IMR-90 (cell line): ENCODE results near the gene LRRC8C. TPM values are rescaled to one million over a fixed set of nuclear protein-coding genes. Genes with fewer than 3 reads are reported as not detected.

ENCODE experiments used
- ATAC-seq: fragments of 200-7000 bp; cut with Tn5 transposase; 2 replicates; pipeline ENCODE4 v1.9.1; 2020; ENCODE audit warnings: low read depth, mild to moderate bottlenecking, moderate library complexity
- BruUV-seq: library from RNA; stranded (reverse); fragments of 400-500 nt; replicated peaks from 2 replicates; lab custom pipeline; 2021; lab: Mats Ljungman, UMichigan
- CTCF ChIA-PET: fragments of 300-600 bp; formaldehyde crosslinking; extraction: SDS; loops from one replicate; lab custom pipeline; 2021; ENCODE audit warnings: antibody characterized with exemption; lab: Yijun Ruan, JAX
- POLR2A ChIA-PET: fragments of 300-600 bp; sonication (Branson Sonifier 250); formaldehyde crosslinking; loops from one replicate; lab custom pipeline; 2022; ENCODE audit warnings: antibody characterized with exemption; ENCODE audit not compliant: unreplicated experiment; lab: Charles Lee
- DNase-seq: peaks from one replicate; pipeline ENCODE4 v3.0.0; 2013
- H2AFZ ChIP-seq: replicated peaks from 2 replicates; pipeline ENCODE3; 2013; ENCODE audit warnings: low read length, mild to moderate bottlenecking; ENCODE audit not compliant: poor library complexity
- H2AK5ac ChIP-seq: 2 replicates; pipeline ENCODE4 v1.6.1; 2013; ENCODE audit warnings: low read depth, low read length, inconsistent platforms
- H2AK9ac ChIP-seq: replicated peaks from 2 replicates; pipeline ENCODE3; 2013; ENCODE audit warnings: mild to moderate bottlenecking, low read depth, low read length, moderate library complexity; ENCODE audit not compliant: poor library complexity
- H2BK120ac ChIP-seq: 2 replicates; pipeline ENCODE4 v1.6.1; 2013; ENCODE audit warnings: low read depth, low read length, inconsistent platforms
- H2BK15ac ChIP-seq: 3 replicates; pipeline ENCODE4 v1.6.1; 2013; ENCODE audit warnings: low read depth, low read length, inconsistent platforms
- H2BK20ac ChIP-seq: 2 replicates; pipeline ENCODE4 v1.6.1; 2013; ENCODE audit warnings: low read depth, mild to moderate bottlenecking, inconsistent platforms, low read length, moderate library complexity
- H2BK5ac ChIP-seq: 2 replicates; pipeline ENCODE4 v1.6.1; 2013; ENCODE audit warnings: mild to moderate bottlenecking, low read depth, low read length, inconsistent platforms; ENCODE audit not compliant: poor library complexity, severe bottlenecking
- H3K14ac ChIP-seq: replicated peaks from 2 replicates; pipeline ENCODE4 v1.6.1; 2013; ENCODE audit warnings: low read depth, low read length, inconsistent platforms
- H3K18ac ChIP-seq: 2 replicates; pipeline ENCODE4 v1.6.1; 2013; ENCODE audit warnings: low read depth, low read length, control low read depth
- H3K23ac ChIP-seq: 2 replicates; pipeline ENCODE4 v1.6.1; 2013; ENCODE audit warnings: low read depth, low read length, inconsistent platforms
- H3K27ac ChIP-seq: 2 replicates; pipeline ENCODE4 v1.5.1; 2013; ENCODE audit warnings: mild to moderate bottlenecking, control low read depth, low read length; ENCODE audit not compliant: insufficient read depth
- H3K27me3 ChIP-seq: 2 replicates; pipeline ENCODE4 v1.6.1; 2013; ENCODE audit warnings: low read length; ENCODE audit not compliant: control insufficient read depth, insufficient read depth
- H3K36me3 ChIP-seq: 2 replicates; pipeline ENCODE4 v1.6.1; 2013; ENCODE audit warnings: low read length, mixed read lengths; ENCODE audit not compliant: control insufficient read depth, insufficient read depth
- H3K4ac ChIP-seq: 2 replicates; pipeline ENCODE4 v1.6.1; 2013; ENCODE audit warnings: low read depth, low read length, inconsistent platforms
- H3K4me1 ChIP-seq: 2 replicates; pipeline ENCODE4 v1.6.1; 2013; ENCODE audit warnings: low read length, mixed read lengths; ENCODE audit not compliant: control insufficient read depth, insufficient read depth
- H3K4me2 ChIP-seq: 2 replicates; pipeline ENCODE4 v1.6.1; 2013; ENCODE audit warnings: low read depth, mild to moderate bottlenecking, control low read depth, low read length, moderate library complexity
- H3K4me3 ChIP-seq: 2 replicates; pipeline ENCODE4 v1.5.1; 2013; ENCODE audit warnings: low read depth, mild to moderate bottlenecking, control low read depth, low read length, moderate library complexity; ENCODE audit not compliant: insufficient read depth
- H3K56ac ChIP-seq: 2 replicates; pipeline ENCODE4 v1.6.1; 2013; ENCODE audit warnings: low read length, inconsistent platforms; ENCODE audit not compliant: insufficient read depth; ENCODE audit errors: extremely low read depth
- H3K79me1 ChIP-seq, 2 experiments: 2 replicates each; pipeline ENCODE4 v1.6.1; 2013; ENCODE audit warnings: low read length in 2 of 2, inconsistent platforms in 1 of 2, low read depth in 1 of 2
- H3K9ac ChIP-seq: 2 replicates; pipeline ENCODE4 v1.6.1; 2013; ENCODE audit warnings: low read depth, low read length, control low read depth
- H3K9me1 ChIP-seq: 2 replicates; pipeline ENCODE4 v1.6.1; 2013; ENCODE audit warnings: low read length, inconsistent platforms; ENCODE audit not compliant: insufficient read depth
- H3K9me3 ChIP-seq: 2 replicates; pipeline ENCODE4 v1.6.1; 2013; ENCODE audit warnings: low read length; ENCODE audit not compliant: control insufficient read depth, insufficient read depth
- H4K20me1 ChIP-seq: 2 replicates; pipeline ENCODE4 v1.6.1; 2013; ENCODE audit warnings: low read length, inconsistent platforms; ENCODE audit not compliant: insufficient read depth
- H4K5ac ChIP-seq: 2 replicates; pipeline ENCODE4 v1.6.1; 2013; ENCODE audit warnings: mild to moderate bottlenecking, low read depth, low read length, control low read depth
- H4K8ac ChIP-seq, 2 experiments: 2 replicates each; pipeline ENCODE4 v1.6.1; 2013; ENCODE audit warnings: low read depth in 2 of 2, low read length in 2 of 2, control low read depth in 1 of 2, inconsistent platforms in 1 of 2
- H4K91ac ChIP-seq: 2 replicates; pipeline ENCODE4 v1.6.1; 2013; ENCODE audit warnings: low read depth, low read length, inconsistent platforms; ENCODE audit not compliant: insufficient read depth
- BHLHE40 ChIP-seq: fragments of 150-350 bp; IDR thresholded peaks from 2 replicates; pipeline ENCODE4 v1.6.1; 2016; ENCODE audit warnings: mild to moderate bottlenecking, low read depth, low read length
- CEBPB ChIP-seq: IDR thresholded peaks from 2 replicates; pipeline ENCODE4 v1.6.1; 2012; ENCODE audit warnings: low read depth, low read length, improper control_type of control experiment
- CTCF ChIP-seq: conservative IDR thresholded peaks from 2 replicates; pipeline ENCODE4 v1.5.1; 2012; ENCODE audit warnings: mild to moderate bottlenecking, low read depth, low read length, improper control_type of control experiment
- ELK1 ChIP-seq: fragments of 150-350 bp; IDR thresholded peaks from 2 replicates; pipeline ENCODE4 v1.6.1; 2016; ENCODE audit warnings: low read depth, mild to moderate bottlenecking, low read length, moderate library complexity, borderline replicate concordance
- FOS ChIP-seq: fragments of 150-350 bp; IDR thresholded peaks from 2 replicates; pipeline ENCODE4 v1.6.1; 2016; ENCODE audit warnings: low read depth, low read length
- MAFK ChIP-seq: IDR thresholded peaks from 2 replicates; pipeline ENCODE4 v1.6.1; 2012; ENCODE audit warnings: low read depth, low read length, improper control_type of control experiment
- MAZ ChIP-seq: IDR thresholded peaks from 2 replicates; pipeline ENCODE4 v1.6.1; 2012; ENCODE audit warnings: low read depth, mild to moderate bottlenecking, low read length, improper control_type of control experiment, moderate library complexity, borderline replicate concordance
- MXI1 ChIP-seq: IDR thresholded peaks from 2 replicates; pipeline ENCODE4 v1.6.1; 2012; ENCODE audit warnings: low read depth, mild to moderate bottlenecking, low read length, moderate library complexity, borderline replicate concordance
- NFE2L2 ChIP-seq: fragments of 150-350 bp; IDR thresholded peaks from 2 replicates; pipeline ENCODE4 v1.6.1; 2016; ENCODE audit warnings: low read depth, mild to moderate bottlenecking, low read length
- POLR2A ChIP-seq: IDR thresholded peaks from 2 replicates; pipeline ENCODE4 v1.6.1; 2012; ENCODE audit warnings: mild to moderate bottlenecking, low read depth, low read length
- RAD21 ChIP-seq: IDR thresholded peaks from 2 replicates; pipeline ENCODE4 v1.6.1; 2012; ENCODE audit warnings: low read length, improper control_type of control experiment
- RCOR1 ChIP-seq: IDR thresholded peaks from 2 replicates; pipeline ENCODE4 v1.6.1; 2012; ENCODE audit warnings: mild to moderate bottlenecking, low read length, improper control_type of control experiment; ENCODE audit not compliant: insufficient replicate concordance
- RFX5 ChIP-seq: IDR thresholded peaks from 2 replicates; pipeline ENCODE4 v1.8.0; 2012; ENCODE audit warnings: low read depth, mild to moderate bottlenecking, low read length, moderate library complexity
- WGBS, 2 experiments: methylation state at CpG; one replicate each; pipeline versions ENCODE4 v1.1.5 to v1.1.7; 2013; ENCODE audit warnings: missing lambda C conversion rate in 2 of 2; ENCODE audit not compliant: insufficient read length in 1 of 2; ENCODE audit errors: extremely low coverage in 2 of 2; 5-methylcytosine and 5-hydroxymethylcytosine counted together
- dilution Hi-C: fragments of 300-500 bp; cut with HindIII; formaldehyde crosslinking; loops from one replicate; pipeline ENCODE4 v1.14.3; 2018; ENCODE audit warnings: low sequenced_read_pairs; ENCODE audit not compliant: unreplicated experiment
- in situ Hi-C: fragments of 300-500 bp; cut with MboI; formaldehyde crosslinking; loops from 3 replicates; pipeline ENCODE4 v1.14.3; 2019; ENCODE audit warnings: low sequenced_read_pairs, inconsistent platforms, mixed read lengths
- intact Hi-C: fragments of 100-400 bp; cut with micrococcal nuclease; formaldehyde crosslinking; loops from 2 replicates; pipeline ENCODE4 v1.10.0; 2022
- polyA plus RNA-seq, 3 experiments: library from polyadenylated mRNA; depleted of rRNA; stranded (reverse); fragments of >200 nt; gene quantifications; 2 replicates each; pipeline ENCODE4 v1.2.3, GENCODE V29; 2012; ENCODE audit warnings: low replicate concordance in 1 of 3
- total RNA-seq: library from RNA; depleted of rRNA; stranded (reverse); fragments of >200 nt; gene quantifications from 2 replicates; pipeline ENCODE4 v1.2.3, GENCODE V29; 2012
- TF ChIP-seq, protein P1 (sequence below): fragments of 150-350 bp; IDR thresholded peaks from 2 replicates; pipeline ENCODE4 v1.6.1; 2017; ENCODE audit warnings: mild to moderate bottlenecking, antibody characterized with exemption, low read length, low read depth

The LRRC8C gene
- total and polyA plus RNA-seq, 2 of the 4 experiments (the other 2 are of a cell fraction) = 6.5 to 12.9 TPM

DNA sequence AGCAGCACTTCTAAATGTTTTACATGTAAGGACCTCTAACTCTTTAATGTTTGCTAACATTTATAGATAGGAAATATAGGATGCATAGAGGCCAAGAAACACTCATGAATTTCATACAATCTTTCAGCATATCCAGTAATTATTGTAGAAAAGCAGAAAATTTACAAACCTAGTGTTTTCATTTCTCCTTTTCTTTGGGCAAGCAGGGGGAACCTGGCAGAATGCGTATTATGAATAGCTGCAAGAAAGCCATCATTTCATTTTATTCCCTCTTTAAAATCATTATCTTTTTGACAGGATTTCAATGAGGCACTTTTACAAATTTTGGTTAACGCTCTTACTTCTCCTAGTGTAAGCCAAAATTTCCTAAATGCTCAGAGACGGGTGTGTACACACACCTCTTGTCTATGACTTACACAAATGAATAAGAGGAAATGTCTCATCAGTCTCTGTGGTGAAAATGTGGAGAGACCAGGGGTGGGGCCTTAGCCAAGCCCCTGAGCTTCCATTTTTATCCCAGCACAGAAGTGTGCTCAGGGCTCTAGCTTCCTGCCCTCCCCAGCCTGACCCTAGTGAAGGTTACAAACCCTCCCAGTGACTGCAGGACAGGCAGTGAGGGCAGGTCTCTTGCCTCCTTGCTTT lies 91.6 kb downstream of the LRRC8C start:
- Histone ChIP-seq H3K14ac (peak overlapping the region; percentile 49; the same call in 1 of the 2 replicates), H3K9me3 (no peaks in the 10 kb centered on the region), H4K91ac (peak overlapping the region; percentile 77), H3K4me2 (peak overlapping the region; percentile 67), H3K4ac (peak overlapping the region; percentile 84), H2BK5ac (peak overlapping the region; percentile 81), H2AK5ac (peak overlapping the region; percentile 80), H3K4me3 (no peak overlapping the region), H4K8ac (peak overlapping the region in 1 of 2 experiments; percentile 76; a peak in 1 of 4 replicates), H3K27me3 (no peaks in the 10 kb centered on the region), H2AK9ac (peak overlapping the region; percentile 33), H2BK120ac (peak overlapping the region; percentile 90), H2AFZ (peak overlapping the region; percentile 81), H3K18ac (peak overlapping the region; percentile 65; the same call in 1 of the 2 replicates), H3K4me1 (peaks cover 11% of the 10 kb centered on the region), H3K9ac (no peak overlapping the region), H2BK15ac (no peak overlapping the region; the same call in 2 of the 3 replicates), H3K23ac (peak overlapping the region; percentile 32; the same call in 1 of the 2 replicates), H4K5ac (peak overlapping the region; percentile 53), H3K27ac (peak overlapping the region; percentile 65), H4K20me1 (peaks cover 3% of the 10 kb centered on the region; the same call in 1 of the 2 replicates), H3K56ac (no peak overlapping the region), H3K79me1 (peaks cover 10 to 30% of the 10 kb centered on the region in 2 experiments; a peak in 3 of 4 replicates), H2BK20ac (peak overlapping the region; percentile 73; the same call in 1 of the 2 replicates), H3K36me3 (no peaks in the 10 kb centered on the region), H3K9me1 (peaks cover 21% of the 10 kb centered on the region)
- intact Hi-C loops = loop anchor here (5.0 kb wide), 1 partner anchor 92 kb away; the partner anchor contains the start of gene LRRC8C
- POLR2A ChIA-PET = no interaction called here
- dilution Hi-C loops = no loop called here
- CTCF ChIA-PET = no interaction called here
- no TSS peak for BruUV-seq
- no peak; the same call in 1 of the 2 replicates for ATAC-seq
- TF ChIP-seq POLR2A (peak; percentile 23; the same call in 1 of the 2 replicates), RFX5 (no peak), BHLHE40 (no peak), NFE2L2 (no peak), MXI1 (no peak), RCOR1 (no peak), ELK1 (no peak), CEBPB (no peak), MAFK (no peak), RAD21 (no peak), FOS (no peak), CTCF (no peak), MAZ (0 out of 2 replicates have a peak, but pooled peaks have one; percentile 20)
- TF ChIP-seq, protein P1, sequence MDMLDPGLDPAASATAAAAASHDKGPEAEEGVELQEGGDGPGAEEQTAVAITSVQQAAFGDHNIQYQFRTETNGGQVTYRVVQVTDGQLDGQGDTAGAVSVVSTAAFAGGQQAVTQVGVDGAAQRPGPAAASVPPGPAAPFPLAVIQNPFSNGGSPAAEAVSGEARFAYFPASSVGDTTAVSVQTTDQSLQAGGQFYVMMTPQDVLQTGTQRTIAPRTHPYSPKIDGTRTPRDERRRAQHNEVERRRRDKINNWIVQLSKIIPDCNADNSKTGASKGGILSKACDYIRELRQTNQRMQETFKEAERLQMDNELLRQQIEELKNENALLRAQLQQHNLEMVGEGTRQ = no peak
- in situ Hi-C loops = no loop called here
- DNase-seq = peak; percentile 59
- WGBS, 2 experiments = no CpG with 5 or more reads among the region's 3 CpGs
